GDM1 (cell line): ENCODE results near the gene DISP2.

Experiments used
- DNase-seq: peaks from one replicate; lab custom pipeline; 2025; lab: John Stamatoyannopoulos, UW

DISP2 gene, protein sequence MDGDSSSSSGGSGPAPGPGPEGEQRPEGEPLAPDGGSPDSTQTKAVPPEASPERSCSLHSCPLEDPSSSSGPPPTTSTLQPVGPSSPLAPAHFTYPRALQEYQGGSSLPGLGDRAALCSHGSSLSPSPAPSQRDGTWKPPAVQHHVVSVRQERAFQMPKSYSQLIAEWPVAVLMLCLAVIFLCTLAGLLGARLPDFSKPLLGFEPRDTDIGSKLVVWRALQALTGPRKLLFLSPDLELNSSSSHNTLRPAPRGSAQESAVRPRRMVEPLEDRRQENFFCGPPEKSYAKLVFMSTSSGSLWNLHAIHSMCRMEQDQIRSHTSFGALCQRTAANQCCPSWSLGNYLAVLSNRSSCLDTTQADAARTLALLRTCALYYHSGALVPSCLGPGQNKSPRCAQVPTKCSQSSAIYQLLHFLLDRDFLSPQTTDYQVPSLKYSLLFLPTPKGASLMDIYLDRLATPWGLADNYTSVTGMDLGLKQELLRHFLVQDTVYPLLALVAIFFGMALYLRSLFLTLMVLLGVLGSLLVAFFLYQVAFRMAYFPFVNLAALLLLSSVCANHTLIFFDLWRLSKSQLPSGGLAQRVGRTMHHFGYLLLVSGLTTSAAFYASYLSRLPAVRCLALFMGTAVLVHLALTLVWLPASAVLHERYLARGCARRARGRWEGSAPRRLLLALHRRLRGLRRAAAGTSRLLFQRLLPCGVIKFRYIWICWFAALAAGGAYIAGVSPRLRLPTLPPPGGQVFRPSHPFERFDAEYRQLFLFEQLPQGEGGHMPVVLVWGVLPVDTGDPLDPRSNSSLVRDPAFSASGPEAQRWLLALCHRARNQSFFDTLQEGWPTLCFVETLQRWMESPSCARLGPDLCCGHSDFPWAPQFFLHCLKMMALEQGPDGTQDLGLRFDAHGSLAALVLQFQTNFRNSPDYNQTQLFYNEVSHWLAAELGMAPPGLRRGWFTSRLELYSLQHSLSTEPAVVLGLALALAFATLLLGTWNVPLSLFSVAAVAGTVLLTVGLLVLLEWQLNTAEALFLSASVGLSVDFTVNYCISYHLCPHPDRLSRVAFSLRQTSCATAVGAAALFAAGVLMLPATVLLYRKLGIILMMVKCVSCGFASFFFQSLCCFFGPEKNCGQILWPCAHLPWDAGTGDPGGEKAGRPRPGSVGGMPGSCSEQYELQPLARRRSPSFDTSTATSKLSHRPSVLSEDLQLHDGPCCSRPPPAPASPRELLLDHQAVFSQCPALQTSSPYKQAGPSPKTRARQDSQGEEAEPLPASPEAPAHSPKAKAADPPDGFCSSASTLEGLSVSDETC (N-terminal part only)

DNA sequence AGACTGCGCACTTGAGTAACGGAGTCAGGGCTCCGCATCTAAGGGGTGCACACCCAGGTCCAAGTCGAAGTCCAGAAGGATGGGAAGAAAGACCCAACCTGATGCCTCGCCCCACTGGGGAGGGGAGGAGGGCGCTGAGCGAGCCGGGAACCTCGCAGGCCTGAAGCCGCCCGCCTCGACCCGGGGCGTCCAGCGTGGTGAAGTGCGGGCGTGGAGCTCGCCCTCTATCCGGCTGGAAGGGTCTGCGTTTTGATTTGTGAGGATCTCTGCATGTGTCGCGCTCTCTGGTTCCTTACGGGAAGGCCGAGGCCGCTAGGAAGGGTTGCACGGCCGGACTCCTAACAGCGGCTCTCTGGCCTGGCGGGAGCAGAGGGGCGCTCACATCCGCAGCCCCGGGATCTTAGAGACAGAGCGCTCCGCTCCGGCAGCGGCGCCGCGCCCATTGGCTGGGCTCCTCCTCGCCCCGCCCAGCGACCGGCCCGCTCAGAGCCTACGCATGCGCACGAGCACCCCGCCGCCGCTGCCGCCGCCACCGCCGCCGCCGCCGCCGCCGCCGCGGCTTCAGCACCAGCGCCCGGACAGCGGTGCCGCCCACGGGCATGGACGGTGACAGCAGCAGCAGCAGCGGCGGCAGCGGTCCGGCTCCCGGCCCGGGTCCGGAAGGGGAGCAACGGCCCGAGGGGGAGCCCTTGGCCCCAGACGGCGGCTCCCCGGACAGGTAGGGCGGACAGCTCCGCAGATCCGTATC, at the start of gene DISP2:
DISP2 (plus strand) TSS at position 497 of the 748 bp plus-strand sequence; CDS start at position 600, 103 bp downstream.
- DNase-seq, result peak; percentile 80

DNA sequence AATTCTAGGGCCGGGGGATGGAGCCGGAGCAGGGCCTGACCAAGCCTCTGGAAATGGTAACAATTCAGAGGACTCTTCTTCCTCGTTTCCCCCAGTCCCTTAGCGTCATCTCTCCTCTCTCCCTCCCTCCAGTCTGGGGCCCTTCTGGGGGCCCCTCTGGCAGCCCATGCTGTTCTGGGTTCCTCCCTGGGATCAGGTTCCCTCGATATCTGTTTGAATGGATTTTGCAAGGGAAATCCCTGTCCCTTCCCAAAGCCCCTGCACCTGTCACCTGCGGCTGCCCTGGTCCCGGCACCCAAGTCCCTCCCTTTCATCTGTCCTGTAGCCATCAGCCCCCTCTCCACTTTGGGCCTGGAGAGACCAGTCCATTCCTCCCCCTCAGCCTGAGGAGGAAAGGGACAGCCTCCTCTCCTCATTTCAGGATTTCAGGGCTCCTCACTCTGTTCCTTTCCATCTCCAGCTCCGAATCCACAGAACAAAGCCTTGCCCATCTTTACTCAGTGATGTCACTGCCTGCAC, 48.6 kb upstream of the DISP2 start:
- DNase-seq, result no peak

DNA sequence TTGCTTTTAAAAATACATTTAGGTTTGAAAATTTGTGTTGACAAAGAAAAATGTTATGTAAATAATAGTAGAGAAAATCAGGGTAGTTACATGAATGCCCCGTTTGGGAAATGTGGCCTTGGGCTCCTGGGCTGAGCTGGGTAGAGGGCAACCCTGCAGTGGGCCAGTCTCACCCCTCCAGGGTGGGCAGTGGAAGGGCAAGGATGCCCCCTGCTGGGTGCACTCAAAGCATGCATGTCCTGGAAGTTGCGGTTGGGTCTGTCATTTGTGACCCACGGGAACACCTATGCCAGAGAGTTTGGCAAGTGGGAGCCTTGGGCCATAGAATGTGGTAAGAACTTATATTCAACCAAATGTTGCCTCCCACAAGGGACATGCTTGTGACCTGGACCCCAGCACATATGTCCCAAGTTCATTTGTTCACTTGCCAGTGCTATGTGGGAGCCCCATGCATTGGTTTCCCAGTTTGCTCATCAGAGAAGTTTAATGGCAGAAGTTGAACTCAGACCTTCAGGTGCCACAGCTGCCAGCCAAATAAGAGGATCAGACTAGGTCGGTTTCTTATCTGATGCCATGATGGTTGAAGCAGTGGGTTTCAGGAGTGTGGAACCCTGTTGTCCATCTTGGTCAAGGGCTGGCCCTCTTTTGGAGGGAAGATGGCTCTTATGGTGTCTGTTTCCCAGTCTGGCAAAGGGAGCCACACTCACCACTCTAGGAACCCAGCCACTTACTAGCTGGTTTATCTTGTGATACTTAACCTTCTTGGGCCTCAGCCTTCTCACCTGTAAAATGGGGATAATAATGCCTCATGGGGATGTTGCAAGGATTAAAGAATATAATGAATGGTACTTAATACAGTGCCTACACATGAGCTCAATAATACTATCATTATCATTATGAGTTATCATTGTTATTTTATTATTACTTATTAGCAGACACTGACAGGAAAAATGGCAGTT, 47.7 kb upstream of the DISP2 start:
- DNase-seq, result peak; percentile 61

DNA sequence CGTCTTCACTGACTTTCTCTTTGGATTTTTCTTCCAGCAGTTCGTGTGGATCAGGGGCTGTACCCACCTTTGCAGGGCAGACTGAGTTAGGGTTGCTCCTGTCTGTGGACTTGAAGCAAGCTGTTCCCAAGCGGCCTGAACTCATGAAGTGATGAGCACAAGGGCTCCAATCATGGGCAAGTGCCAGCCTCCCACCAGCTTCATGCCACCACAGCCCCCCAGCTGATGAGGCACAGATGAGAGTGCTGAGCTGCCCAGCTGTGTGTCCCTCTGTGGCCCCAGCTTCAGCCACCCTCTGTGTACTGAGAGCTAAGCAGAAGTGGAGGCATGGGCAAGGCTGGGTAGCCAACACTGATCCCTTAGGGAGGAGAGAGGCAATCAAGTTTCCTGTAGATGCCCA, 47.0 kb upstream of the DISP2 start:
- no peak for DNase-seq

DNA sequence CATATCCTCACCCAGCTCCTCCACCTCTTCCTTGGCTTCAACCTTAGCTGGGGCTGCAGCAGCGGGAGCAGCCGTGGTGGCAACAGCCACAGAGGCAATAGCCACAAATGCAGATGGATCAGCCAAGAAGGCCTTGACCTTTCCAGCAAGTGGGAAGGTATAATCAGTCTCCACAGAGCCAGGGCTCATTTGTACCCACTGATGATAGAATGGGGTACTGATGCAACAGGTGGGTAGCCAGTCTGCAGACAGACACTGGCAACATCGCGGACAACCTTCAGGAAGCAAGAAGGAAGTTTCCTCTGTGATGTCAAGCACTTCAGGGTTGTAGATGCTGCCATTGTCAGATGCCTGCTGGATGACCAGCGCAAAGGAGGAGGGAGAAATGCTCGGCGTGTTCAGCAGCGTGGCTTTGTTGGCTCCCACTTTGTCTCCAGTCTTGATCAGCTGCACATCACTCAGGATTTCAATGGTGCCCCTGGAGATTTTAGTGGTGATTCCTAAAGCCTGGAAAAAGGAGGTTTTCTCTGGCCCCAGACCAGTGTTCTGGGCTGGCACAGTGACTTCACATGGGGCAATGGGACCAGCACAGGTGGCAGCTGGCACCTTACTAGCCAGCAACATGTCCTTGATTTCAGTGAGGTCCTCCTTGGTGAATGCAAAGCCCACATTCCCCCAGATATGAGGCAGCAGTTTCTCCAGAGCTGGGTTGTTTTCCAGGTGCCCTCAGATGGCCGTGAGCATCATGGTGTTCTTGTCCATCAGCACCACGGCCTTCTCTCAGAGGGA, 45.5 kb upstream of the DISP2 start:
- no peak for DNase-seq

DNA sequence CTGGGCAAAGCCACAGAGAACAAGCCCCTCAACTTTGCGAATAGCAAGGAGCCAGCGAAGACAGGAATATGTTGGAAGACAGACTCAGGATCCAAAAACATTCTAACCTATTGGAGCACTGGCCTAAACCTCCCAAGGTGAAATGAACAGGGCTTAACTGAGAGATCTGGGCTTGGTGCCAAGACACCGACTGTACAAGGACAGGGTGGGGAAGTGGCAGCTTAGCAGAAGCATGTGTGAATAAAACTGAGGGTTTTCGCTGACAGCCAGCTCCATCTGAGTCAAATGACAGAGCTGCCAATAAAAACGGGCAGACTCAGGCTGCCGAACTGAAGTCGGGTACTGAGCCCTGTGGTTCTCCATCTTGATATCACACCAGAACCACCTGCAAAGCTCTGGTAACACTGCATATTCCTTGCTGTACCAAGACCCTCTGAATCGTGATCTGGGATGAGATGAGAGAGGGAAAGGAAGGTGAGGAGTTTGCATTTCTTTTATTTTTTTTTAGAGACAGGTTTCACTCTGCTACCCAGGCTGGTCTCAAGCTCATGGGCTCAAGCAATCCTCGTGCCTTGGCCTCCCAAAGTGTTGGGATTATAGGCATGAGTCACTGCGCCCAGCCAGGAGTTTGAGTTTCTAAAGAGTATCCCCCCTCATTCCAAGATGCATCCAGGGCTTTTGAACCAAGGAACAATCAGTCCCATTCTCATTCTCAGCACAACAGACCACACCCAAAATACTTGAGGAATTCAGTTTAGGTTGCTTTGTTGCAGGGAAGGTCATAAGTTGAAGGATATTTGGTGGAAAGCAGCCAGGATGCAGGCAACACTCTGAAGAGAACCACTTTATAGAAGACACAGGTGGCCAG, 44.3 kb upstream of the DISP2 start:
- DNase-seq, result peak; percentile 79

DNA sequence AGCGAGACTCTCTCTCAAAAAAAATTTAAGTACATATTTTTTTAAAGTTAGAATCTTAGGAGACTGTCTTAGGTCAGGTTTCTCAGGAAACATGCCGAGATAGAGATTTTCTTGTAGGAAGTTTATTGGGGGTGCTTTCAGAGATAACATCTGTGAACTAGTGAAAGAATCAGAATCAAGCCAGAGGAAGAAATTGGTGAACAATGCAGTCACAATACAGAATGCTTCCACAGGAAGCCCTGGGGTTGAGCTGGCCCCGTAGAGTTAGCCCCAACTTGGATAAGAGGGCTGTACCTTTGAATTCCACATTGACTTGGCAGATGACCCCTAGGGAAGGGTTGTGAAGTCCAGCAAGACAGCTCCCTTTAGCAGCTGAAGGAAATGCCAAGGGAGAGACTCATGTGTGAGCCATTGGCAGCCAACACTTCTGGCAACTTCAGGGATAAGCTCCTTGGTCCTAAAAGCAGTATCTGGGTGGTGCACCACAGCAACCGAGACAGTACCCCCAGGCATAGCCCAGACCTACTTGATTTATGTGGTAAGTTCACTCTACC, 43.2 kb upstream of the DISP2 start:
- no peak for DNase-seq

DNA sequence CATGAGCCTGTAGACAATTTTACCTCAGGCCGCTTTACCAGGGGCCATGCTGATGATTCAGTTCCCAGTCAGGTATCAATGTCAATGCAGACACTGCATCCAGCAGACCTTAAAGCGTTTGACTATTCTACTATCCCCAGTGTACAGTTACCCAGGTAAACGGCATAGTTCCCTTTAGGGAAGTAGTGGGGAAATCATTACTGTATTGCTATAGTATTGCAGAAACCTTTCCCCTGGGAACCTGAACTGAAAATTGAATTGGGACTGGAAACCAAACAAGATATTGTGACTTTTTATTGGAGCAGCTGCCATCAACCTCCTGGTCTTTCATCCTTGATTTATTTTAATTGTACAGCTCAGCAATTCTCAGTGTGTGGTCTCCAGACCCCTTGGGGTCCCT, 41.1 kb upstream of the DISP2 start:
- no peak for DNase-seq

DNA sequence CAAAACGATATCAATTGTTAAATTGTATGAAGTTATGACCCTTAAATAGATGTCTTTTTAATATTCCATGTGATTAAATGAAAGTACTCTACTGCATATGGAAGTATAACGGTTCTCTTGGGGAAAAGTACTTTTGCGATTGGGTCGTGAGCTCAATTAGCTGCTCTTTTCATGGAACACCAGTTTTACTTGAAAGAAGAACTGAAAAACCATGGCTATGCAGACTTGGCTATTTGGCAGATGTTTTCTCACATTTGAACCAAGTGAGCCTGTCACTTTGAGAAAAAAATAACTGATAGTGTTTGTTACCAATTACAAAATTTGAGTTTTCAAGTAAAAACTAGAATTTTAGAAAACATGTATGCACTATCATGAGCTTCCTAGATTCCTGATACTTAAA, 40.4 kb upstream of the DISP2 start:
- DNase-seq, result no peak

DNA sequence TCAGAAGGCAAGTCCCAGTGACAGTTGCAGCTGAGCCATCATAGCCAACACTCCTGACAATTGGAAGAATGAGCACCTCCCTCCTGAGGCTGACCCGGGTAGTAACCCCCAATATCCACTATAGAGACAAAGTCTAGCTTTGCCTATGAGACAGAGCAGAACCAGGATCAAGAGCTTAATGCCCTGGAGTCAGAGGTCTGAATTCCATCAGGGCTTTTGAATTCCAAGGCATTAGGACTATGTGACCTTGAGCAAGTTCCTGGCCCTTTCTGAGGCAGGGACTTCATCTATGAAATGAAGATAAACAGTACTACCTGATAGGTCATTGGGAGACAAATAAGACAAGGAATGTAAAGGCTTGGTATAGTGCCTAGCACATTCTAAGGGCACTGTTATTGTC, 37.6 kb upstream of the DISP2 start:
- DNase-seq, result no peak

DNA sequence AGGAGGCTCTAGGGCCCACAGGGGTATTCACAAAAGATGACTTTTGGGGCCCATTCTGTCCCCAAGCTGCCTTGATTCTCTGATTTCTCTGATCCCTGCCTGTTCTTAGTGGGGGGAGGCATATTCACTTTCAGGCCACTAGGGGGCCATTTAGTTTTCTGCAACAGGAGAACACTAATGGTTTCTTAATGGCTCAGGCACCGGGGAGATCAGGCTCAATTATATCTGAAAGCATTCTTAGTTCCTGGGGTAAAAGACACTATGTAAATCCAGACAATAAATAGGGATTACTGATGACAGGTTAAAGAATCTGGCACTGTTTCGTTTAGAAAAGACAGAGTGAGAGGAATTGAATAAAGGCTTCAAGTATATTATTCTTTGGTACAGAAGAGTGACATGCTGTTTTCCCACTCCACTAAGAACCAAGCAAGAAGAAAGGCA, 37.1 kb upstream of the DISP2 start:
- peak; percentile 62 for DNase-seq

DNA sequence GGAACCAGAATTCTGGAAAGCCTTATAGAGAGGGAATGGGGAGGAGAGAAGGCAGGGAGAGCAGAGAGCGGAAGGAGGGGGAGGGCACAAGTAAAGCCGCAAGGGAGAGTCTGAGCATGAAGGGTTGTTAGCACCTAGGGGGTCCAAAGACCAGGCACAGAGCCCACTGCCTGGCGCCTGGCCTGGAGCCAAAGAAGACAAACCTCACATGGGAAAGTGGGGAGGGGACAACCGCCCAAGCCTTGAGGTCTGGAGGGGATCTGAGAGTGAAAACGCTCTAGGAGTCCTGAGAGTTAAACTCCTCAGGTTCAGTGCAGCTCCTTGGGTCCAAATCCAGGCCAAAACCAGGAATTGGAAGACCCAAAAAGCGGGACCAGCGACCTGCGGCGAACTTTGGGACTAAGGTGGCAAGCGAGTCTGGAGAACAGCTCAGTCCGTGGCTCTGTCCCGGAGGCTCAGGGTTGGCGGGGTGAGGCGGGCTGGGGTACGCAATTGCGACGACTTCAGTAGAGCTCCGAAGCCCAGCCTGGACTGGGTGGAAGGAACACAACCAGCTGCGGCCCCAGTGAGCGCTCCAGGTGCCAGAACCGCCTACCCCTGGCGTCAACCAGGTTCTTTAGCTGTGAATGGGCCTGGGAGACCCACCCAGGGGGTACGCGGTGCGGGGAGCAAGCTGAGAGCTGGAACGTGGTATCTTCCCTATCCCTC, 35.3 kb upstream of the DISP2 start:
- DNase-seq, result no peak

DNA sequence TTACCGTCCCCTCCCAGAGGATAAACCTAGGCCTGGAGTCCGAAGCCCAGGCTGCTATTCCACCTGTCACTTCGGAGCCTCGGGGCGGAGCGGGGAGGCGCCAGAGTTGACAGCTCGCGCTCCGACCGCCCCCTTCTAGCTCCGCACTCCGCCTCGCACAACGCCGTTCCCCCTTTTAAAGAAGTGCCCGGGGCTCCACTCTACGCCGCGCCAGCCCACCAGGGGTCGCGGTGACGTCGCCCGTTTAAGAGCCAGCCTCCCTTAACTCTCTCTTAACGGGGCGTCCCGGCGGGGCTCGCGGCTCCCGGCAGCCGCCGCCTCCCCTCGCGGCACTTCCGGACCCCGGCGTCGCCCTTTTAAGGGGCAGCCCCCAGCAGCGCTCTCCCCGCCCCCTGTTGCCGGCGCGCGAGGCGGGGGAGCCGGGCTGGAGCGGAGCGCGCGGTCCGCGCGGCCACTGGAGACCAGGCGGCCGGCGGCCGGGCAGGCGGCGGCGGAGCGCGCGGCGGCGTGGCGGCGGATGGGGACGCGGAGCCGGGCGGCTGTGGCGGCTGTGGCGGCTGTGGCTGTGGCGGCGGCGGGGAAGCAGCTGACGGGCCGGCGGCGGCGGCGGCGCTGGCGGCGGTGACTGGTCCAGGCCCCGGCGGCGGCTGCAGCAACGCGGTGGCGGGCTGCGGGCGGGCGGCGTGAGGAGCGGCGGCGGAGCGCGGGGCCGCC, 34.6 kb upstream of the DISP2 start, which contains the start of gene INAFM2:
INAFM2 (plus strand) TSS at position 454 of the 714 bp plus-strand sequence. CDS start 364 bp downstream, outside the sequence.
- DNase-seq, result peak; percentile 99

DNA sequence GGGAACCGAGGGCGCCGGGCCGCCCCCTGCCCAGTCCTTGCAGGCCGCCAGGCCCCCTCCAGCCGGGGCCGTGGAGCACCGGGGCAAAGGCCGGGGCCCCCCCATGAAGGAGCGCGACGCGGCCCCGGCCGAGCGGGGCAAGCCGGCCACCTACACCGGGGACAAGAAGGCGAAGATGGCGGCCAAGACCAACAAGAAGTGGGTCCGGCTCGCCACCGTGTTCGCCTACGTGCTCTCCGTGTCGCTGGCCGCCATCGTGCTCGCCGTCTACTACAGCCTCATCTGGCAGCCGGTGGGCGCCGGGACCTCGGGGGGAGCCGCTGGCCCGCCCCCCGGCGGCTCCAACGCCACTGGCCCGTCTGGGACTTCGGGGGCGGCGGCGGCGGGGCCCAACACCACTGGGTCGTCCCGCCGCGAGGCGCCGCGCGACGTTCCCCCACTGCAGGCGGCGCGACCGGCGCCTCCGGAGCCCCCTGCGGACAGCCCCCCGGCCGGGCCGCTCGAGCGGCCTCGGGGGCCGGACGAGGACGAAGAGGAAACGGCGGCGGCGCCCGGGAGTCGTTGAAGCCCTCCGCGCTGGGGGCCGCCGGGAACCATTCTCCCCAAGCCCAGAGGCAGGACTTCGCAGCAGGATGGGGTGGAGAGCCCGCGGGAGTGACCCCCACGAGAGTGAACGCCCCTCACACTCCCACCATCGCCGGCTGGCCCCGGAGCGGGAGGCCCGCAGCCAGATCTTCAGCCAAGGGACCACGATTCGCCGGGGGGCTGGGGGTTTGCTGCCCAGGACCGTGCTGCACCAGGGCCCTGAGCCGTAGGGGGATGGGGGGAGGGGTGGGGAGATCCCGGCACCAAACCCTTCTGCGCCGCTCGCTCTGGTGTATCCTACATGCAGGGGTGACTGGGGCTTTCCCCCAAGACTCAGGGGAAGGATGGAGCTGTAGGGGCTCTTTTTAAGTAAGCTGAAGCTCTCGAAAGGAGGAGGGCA, 33.8 kb upstream of the DISP2 start:
- DNase-seq, result no peak

DNA sequence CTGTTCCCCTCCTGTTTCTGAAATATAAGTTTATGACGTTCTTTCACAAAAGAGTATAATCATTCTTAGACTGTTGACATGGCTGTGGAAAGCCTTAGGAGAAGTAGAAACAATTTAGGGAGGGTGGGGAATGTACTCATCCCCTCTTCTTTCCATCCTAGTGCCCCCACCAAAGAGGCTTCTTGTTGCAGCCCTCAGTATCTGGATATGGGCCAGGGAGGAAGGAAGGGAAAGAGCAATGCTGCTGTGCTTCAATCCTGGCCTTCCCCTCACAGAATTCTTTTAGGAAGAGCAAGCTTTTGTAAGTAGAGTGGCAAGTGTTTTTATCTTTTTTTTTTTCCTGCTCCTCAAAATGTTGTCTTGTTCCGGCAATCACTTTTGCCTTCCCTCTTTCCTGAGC, 32.8 kb upstream of the DISP2 start:
- DNase-seq, result no peak
